ENCODE measurements around the gene AMY2B. TPM values are rescaled to one million over a fixed set of nuclear protein-coding genes. Genes with fewer than 3 reads are reported as not detected.
"Not testable (repeated sequence)": the region's sequence is repeated elsewhere in the genome, so short reads cannot be mapped to it uniquely, and the experiment has no call there.

Gene AMY2B
- 10 to 100 TPM; 21.4 to 24.1 TPM for total RNA-seq
- long read RNA-seq, partial matches to known transcripts, result 0 of 4 reads
- long read RNA-seq, other reads (novel, unspliced or antisense), result 4 of 4 reads

DNA sequence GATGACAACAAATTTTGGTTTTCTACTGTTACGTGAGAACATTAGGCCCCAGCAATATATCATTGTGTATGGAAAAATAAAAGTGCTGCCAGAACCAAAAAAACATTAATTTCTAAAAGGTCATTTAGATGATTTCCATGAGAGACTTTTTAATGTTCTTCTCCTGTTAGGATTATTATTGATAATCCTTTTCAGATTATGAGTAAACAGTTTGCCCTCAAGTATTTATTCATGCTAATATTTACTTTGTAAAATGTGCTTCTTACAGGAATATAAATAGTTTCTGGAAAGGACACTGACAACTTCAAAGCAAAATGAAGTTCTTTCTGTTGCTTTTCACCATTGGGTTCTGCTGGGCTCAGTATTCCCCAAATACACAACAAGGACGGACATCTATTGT lies at the start of gene AMY2B:
Gene AMY2B (plus strand): TSS at position 301 of the 400 bp plus-strand sequence. CDS start 14 bp downstream, at position 315.
- DNase-seq, ATAC-seq: not testable (repeated sequence)

DNA sequence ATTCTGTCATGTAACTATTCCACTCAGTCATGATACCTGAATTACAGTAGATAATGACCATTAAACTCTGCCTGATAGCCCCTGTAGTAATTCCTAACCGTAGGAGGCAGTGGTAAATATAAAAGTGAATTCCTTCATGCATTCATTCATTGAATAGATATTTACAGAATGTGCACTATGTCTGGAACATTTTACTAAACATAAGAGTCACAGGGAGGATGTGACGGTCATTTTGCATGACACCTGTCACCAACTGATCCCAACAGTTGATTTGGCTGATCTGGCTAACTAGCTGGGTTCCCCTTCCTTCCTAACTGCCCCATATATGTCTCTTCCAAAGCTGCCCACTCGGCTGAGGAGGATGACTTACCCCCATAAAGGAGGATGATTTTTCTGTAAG lies 48.0 kb upstream of the AMY2B start:
- ATAC-seq (no peak), DNase-seq (no peak)
- intact Hi-C loops (cut with DNase I), result no loop called here

More for the DNA sequence above, at the start of gene AMY2B:
- intact Hi-C loops (cut with DNase I), result not testable (repeated sequence)

DNA sequence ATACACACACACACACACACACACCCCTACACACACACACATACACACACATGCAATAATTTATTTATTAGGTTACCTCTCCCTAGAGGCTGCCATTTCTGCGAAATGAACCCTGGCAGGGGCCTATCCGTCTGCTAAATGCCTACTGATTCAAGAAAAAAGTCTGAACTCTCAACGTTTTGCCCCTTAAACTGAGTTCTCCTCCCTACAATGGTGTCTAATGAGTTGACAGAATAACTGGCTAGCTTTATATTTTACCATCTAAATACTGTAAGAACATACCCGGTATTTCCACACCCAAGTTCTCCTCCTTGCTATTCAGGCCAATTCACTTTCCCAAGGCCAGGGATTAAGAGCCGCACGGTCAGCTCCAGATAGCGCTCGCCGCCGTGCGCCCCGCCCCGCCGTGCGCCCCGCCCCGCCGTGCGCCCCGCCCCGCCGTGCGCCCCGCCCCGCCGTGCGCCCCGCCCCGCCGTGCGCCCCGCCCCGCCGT lies 46.2 kb upstream of the AMY2B start:
- intact Hi-C loops (cut with DNase I), result no loop called here
- DNase-seq, result no peak

DNA sequence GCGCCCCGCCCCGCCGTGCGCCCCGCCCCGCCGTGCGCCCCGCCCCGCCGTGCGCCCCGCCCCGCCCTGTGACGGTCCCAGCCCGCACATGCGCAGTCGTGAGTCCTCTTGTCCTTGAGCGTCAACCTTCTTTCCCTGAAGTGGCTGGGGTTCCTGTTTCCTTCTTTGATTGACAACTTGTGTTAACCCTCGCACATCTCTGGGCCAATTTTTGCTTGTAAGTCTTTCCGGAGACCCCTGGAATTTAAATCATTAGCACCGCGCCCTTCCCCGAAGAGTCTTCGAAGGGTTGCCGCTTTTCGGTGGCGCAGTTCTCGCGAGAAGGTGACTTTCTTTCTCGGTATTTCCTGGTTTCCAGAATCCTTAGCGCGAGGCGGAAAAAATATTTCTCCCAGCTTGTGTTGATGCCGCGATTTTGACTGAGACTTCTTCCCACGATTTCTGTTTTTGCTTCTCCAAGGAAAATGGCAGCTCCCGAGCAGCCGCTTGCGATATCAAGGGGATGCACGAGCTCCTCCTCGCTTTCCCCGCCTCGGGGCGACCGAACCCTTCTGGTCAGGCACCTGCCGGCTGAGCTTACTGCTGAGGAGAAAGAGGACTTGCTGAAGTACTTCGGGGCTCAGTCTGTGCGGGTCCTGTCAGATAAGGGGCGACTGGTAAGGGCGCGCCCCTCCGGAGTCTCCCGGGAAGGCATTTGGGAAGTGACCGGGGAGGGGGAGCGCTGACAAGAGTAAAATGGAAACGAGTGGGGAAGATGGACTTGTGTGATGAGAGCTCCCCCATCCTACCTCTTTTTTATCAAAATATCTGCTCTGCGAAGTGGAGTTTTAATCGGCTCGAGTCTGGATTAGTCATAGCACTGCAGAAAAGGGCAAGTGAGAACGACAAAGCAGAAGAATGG lies 45.5 kb upstream of the AMY2B start, which contains the start of gene RNPC3:
Gene RNPC3 (plus strand): TSS at position 93 of the 901 bp plus-strand sequence. CDS start 372 bp downstream, at position 465.
- ATAC-seq, result peak; percentile 92 to 95
- DNase-seq, result peak; percentile 90
- intact Hi-C loops (cut with DNase I), result no loop called here

More for the DNA sequence above, 46.2 kb upstream of the AMY2B start:
- ATAC-seq, result peak; percentile 80 to 86

DNA sequence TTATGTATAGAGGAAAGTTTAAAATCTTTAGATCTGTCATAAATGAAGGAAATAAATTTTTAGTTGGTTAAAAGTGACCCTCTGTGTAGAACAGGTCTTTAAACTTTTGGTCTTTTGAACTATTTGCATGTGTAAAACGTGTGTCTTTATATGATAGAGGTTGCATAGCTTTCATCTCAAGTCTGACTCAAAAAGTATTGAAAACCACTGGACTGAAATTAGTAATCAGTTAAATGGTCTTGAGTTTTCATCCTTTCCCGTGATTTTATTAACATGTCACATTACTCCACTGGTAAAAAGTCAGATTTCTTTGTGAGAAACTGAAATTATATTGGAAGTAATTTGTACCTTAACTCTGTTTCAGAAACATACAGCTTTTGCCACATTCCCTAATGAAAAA lies 44.1 kb upstream of the AMY2B start:
- intact Hi-C loops (cut with DNase I), result no loop called here
- DNase-seq, result no peak
- ATAC-seq, result no peak

DNA sequence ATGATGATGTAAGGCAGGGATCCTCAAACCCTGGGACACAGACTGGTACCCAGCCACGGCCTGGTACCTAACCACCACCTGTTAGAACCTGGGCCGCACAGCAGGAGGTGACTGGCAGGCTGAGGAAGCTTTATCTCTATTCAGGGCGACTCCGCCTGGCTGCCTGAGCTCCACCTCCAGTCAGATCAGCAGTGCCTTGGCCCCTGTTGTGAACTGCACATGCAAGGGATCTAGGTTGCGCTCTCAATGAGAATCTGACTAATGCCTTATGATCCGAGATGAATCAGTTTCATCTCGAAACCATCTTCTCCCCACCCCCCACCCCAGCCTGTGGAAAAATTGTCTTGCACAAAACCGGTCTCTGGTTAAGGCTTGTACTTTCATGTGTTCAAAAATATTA lies 41.6 kb upstream of the AMY2B start:
- DNase-seq (no peak), ATAC-seq (no peak)
- intact Hi-C loops (cut with DNase I), result no loop called here

DNA sequence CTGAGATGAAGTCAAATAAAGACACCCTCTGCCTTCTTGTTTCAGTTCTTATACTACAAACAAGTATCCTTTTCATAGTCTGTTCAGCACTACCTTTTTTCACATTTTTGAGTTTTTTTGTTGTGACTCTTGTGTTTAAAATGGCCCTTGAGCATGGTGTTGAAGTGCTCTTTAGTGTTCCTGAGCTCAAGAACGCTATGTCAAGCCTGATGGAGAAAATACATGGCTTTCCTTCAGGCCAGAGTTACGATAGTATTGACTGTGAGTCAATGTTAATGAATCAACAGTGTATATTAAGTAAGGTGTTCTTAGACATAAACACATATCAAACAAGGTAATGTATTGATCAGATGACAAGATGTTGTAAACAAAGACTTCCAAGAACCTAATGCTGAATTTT lies 33.2 kb upstream of the AMY2B start:
- ATAC-seq (no peak), DNase-seq (no peak)
- intact Hi-C loops (cut with DNase I), result no loop called here

DNA sequence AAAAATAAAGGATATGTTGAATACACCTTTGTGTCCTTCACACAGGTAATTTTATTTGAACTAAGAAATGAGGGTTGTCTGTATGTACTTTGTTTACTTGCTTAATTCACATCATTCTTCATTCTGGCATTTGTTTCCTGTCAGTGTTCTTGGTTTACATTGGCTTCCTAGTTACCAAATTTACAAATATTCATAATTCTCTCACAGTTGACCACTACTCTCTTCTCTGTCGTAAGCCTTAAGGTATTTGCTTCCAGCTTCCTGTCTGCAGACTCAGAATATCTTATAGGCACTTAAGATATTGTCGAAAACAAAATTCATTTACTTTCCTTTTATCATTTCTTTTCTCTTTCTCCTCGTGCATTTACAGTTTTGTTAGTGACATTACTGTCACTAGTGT lies 30.0 kb upstream of the AMY2B start:
- intact Hi-C loops (cut with DNase I), result no loop called here
- DNase-seq, result no peak
- no peak for ATAC-seq

DNA sequence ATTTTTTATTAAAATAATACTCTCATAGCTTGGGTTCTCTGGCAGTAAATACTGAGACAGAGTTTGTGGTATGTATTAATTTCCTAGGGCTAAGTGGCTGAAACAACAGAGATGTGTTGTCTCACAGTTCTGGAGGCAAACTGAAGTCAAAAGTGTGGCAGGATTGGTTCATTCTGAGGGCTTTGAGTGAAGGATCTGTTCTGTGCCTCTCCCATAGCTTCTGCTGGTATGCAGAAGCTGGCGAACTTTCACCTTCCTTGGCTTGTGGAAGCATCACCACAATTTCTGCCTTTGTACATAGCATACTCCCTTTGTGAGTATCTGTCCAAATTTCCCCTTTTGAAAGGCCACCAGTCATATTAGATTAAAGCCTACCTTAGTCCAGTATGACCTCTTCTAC lies 24.9 kb upstream of the AMY2B start:
- DNase-seq, result no peak
- ATAC-seq, result no peak
- intact Hi-C loops (cut with DNase I), result no loop called here

DNA sequence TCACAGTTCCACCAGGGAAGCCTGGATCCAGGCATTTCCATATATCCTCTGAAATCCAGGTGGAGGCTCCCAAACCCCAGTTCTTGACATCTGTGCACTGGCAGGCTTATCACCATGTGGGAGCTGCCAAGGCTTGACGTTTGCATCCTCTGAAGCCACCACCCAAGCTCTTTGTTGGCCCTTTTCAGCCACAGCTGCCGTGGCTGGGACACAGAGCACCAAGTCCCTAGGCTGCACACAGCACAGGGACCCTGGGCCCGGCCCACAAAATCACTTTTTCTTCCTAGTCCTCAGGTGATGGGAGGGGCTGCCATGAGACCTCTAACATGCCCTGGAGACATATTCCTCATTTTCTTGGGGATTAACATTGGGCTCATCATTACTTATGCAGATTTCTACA lies 23.5 kb upstream of the AMY2B start:
- no peak for ATAC-seq
- DNase-seq, result no peak
- intact Hi-C loops (cut with DNase I), result no loop called here

DNA sequence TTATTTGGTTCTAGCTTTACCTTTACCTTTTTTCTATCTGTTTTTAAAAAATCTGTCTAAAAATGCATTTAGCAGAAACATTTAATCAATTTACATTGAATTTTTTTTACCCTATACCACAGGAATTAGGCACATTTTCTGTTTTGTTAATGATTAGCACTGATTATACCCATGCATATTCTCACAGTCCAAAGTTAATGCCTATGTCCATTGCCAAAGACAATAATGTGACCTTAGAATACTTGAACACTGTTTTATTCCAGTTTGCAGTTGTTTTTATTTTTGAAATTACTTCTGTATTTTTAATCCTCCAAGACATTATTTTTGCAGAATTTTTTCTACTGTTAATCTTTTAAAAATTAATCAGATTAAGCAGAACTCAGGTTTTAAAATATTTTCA lies 11.0 kb upstream of the AMY2B start:
- intact Hi-C loops (cut with DNase I), result no loop called here
- ATAC-seq (no peak), DNase-seq (no peak)

DNA sequence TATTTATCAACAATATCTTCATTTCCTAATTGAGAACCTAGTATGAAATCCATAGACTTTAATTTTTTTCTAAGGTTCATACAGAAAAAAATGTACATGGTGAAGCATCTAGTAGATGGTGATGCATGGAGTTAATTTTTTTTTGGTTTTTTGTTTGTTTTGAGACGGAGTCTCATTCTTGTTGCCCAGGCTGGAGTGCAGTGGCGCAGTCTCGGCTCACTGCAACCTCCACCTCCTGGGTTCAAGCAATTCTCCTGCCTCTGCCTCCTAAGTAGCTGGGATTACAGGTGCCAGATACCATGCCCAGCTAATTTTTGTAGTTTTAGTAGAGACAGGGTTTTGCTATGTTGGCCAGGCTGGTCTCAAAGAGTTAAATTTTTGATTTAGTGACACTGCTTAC lies 10.3 kb upstream of the AMY2B start:
- DNase-seq; intact Hi-C loops (cut with DNase I); ATAC-seq: not testable (repeated sequence)

DNA sequence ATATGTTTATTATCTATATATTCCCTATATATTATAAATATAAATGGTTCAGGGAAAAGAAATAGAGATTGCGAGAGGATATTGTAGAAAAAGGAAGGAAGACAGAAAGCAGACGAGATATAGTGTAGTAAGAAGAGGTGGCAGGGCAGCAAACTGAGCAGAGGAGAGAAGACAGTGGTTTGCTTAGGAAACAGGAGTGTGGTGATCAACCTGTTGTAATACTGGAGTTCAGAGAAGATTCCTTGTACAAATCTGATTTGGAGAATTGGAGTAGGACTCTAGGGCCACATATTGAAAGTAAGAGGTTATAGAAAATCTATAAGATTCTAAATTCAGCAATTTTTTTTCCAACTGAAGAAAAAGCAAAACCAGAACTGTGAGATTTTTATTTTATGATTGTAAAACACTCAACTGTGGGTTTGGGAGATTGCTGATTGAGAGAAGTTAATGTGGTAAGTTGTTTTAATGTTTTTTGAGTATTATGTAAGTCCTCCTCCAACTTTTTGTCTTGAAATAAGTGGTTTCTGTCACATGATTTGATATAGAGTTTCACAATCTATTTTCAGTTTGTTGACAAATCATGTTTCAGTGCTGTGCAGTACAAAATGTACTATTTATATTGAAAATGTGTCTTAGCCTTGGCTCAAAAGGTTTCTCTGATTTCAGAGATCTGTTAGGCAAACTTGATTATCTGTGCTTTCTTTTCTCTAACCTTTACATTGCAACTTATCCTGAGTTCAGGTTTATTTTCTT lies 9.6 kb upstream of the AMY2B start:
- DNase-seq (no peak), ATAC-seq (peak; percentile 65 to 67)
- intact Hi-C loops (cut with DNase I), result no loop called here

DNA sequence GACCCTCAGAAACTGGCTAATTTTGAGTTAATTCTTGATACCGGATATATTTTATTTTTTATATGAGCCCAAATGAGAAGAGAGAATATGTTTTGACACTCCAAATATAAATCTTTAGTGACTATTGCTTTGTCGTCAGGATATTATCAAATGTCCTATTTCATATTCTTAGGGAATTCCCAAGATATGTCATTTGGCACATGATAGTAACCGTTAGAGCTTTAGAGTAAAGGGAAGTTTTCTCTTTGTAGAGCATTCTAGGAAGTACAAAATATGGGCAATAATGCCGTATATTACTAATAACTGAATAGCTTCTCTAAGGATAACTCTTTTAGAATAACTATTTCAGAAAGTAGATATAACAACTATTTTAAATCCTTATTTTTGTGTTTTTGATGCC lies 8.3 kb upstream of the AMY2B start:
- DNase-seq (no peak), ATAC-seq (no peak)
- intact Hi-C loops (cut with DNase I), result no loop called here

DNA sequence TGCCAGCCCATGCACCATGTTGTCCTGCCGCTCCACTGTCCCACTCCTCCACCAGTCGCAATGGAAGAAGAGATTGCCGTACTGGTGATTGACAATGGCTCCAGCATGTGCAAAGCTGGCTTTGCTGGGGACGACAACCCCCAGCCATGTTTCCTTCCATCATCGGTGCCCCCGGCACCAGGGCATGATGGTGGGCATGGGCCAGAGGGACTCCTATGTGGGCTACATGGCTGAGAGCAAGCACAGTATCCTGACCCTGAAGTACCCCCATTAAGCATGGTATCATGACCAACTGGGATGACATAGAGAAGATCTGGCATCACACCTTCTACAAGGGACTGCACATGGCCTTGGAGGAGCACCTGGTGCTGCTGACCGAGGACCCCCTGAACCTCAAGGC lies 1.9 kb upstream of the AMY2B start:
- DNase-seq (no peak), ATAC-seq (peak; percentile 15 to 55)
- intact Hi-C loops (cut with DNase I), result no loop called here

DNA sequence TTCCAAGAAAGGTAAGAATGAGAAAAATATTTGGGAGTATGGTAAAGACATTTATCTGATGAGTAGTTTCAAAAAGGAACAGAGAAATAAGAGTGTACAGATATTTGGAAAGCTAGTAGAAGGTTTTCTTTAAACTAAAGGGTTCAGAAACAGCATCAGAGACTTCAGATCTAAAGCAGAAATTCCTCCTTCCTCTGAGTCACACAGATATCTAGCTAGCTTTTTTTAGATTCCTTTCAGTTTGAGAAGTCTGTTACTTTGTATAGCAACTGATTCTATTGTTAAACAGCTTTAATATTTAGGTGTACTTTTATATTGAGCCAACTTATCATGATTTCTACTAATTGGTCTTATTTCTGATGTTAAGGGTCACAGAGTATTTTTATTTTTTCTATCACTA lies 4.7 kb downstream of the AMY2B start:
- DNase-seq (no peak), ATAC-seq (no peak)
- intact Hi-C loops (cut with DNase I), result no loop called here

DNA sequence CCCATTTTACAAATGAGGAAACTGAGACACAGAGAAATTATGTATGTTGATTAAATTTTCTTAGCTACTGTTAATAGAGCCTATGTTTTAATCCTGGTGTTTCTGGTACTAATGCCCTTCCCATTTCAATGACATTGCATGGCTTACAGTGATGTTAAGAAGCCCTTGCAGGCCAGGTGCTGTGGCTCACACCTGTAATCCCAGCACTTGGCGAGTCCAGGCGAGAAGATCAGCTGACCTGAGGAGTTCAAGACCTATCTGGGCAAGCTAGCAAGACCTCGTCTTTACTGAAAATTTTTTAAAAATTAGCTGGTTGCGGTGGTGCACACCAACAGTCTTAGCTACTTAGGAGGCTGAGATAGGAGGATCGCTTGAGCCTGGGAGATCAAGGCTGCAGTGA lies 5.4 kb downstream of the AMY2B start:
- ATAC-seq; intact Hi-C loops (cut with DNase I); DNase-seq: not testable (repeated sequence)

DNA sequence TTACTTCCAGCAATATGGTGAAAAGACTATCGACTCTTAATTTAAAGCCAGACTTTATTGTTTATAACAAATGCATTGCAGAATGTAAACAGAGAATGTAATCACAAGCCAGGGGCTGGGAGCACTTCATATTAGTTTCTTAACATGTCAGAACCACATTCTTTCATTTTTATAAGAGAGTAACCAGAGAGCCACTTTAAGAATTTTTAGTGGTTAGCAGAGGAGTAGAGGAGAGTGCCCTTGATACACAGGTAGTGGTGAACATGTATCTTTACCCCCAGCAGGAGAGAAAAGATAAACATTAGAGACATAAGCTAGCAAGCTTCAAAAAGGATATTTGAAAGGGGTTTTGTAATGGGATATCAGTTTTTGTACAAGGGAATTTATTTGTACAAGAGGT lies 11.1 kb downstream of the AMY2B start:
- intact Hi-C loops (cut with DNase I), result no loop called here
- ATAC-seq (no peak), DNase-seq (no peak)

DNA sequence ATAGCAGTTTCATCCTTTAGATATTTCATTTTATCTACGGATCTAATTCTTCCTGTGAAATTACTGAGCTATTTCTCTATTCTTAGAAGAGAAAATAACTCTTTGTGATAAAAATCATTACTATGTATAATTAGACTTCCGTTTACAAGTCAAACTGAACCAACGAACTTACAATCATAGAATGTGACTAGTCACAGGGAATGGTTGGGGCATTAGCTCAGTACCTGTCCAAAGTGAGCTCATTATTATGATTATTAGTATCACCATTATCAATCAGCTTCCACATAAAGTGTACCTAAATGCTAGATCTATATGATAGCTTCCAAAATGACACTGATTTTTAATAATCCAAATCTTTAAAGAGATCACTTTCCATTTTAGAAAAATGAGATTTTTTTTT lies 12.5 kb downstream of the AMY2B start:
- intact Hi-C loops (cut with DNase I), result no loop called here
- DNase-seq (no peak), ATAC-seq (no peak)

DNA sequence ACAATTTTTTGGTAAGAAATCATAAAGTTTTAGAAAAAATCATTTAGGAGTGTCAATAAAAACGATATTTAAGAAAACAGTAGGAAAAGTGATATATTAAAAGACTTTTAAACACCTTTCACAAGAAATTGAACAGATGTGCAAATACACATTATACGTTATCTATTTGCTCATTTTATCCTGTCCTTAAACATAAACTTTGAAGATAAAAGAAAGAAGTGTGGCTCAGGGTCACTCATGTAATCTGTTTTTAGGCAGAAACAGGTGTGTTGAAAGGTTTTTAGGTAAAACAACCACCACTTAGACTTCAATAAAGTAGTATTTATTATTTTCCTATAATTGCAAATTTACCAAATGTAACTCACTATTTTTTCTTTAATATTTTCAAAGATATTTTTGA lies 13.1 kb downstream of the AMY2B start:
- DNase-seq, result no peak
- intact Hi-C loops (cut with DNase I), result no loop called here
- no peak for ATAC-seq
